Sciatic nerve (tissue), 2 donors: Measurements from ENCODE around the gene VGF. TPM values are rescaled to one million over a fixed set of nuclear protein-coding genes. Genes with fewer than 3 reads are reported as not detected.

Experiments used
- ATAC-seq: fragments of 200-7000 bp; cut with Tn5 transposase; one replicate; pipeline ENCODE4 v1.9.1; 2020; ENCODE audit warnings: mild to moderate bottlenecking, moderate library complexity
- DNase-seq: peaks from one replicate; pipeline ENCODE4 v3.0.0-alpha.2; 2020; ENCODE audit warnings: low spot score
- intact Hi-C: fragments of 100-400 bp; cut with DNase I; formaldehyde crosslinking; loops from one replicate; pipeline ENCODE4 v1.14.2; 2022
- total RNA-seq: library from RNA; stranded (reverse); fragmentation: NEBNext Ultra II Directional; extraction: Animal tissue kit (Norgen Biotek cat#: 25700); gene quantifications from one replicate; pipeline ENCODE4 v1.2.1, GENCODE V29; 2021
- donor health status: DM: no; HTN: no; CAD: no.
- donor health status: DM: no; HTN: no; CAD: no.

Gene VGF
- total RNA-seq, 1 donor from 2014 or later: not detected

- ATAC-seq (no peak), DNase-seq (no peak)
- intact Hi-C loops: no loop called here
These were observed 21.6 kb upstream of the VGF start for GRCh38 chr7:101186844-101187428.

DNA sequence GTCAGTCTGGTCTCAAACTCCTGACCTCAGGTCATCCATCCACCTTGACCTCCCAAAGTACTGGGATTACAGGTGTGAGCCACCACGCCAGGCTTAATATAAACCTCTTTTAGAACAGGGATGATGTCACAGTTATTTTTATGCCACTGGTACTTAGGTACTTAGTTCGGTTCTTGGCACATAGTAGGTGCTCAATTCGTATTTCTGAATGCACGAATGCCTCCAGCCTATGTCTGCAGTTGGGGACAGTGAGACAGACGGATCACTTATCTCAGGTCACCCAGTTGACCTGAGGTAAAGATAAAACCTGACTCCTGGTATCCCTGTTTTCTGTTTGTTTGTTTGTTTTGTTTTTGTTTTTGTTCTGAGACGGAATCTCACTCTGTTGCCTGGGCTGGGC lies 20.8 kb upstream of the VGF start:
- intact Hi-C loops: no loop called here
- no peak for ATAC-seq
- DNase-seq: no peak

DNA sequence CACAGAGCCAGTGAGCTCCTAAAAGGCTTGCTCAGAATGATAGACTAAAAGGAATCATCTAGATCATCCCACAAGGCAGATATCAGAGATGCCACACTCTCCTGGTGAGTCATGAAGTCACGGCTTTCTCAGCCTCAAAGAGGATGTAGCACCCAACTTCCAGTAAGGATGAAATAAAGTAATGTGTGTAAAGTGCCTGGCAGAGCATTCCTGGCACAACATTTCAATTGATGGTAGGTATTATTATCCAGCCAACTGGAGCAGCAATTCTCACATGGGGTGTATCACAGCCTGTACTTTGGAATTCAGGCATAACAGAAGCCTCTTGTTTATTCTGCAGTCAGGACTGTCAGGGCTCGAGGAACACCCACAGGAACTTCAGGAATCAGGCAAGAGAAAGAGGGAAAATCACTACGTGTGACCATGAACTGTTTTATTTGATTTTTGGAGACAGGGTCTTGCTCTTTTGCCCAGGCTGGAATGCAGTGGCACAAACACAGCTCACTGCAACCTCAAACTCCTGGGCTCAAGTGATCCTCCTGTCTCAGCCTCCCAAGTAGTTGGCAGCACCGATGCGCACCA lies 20.0 kb upstream of the VGF start:
- intact Hi-C loops: no loop called here
- no peak for ATAC-seq
- DNase-seq: no peak

DNA sequence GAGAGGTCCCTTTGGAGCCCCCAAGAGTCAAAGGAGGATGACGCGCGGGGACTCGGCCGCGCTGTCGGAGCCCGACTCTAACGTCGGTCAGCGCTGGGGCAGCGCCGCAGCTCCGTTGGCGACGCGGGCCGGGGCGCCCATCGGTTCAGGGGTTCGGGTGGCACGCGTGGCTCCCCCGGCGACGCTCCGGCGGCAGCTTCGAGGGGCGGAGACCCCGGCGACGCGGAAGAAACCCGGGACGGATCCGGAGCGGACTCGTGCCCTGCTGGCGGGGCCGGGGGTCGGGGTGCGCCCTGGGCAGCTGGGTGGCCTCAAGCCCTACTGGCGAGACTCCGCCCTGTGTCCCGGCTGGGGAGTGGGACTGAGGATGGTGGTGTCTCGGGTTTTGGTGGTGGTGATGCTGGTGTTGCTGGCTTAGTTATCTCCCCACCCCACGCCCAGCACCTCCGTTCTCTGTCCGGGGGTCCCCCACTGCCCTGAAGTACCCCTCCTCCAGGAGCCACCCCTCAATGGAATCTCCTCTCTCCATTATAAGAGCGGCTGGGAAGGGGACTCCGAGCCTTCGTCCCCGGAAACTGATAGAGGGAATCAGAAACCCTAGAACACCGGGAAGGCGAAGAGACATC lies 14.9 kb upstream of the VGF start, which contains the start of gene NAT16:
Gene NAT16 (minus strand): TSS at position 164 of the 626 bp plus-strand sequence. CDS start 5,486 bp downstream, outside the sequence.
- intact Hi-C loops: no loop called here
- no peak for ATAC-seq

GRCh38 chr7:101179713-101180112 lies 14.3 kb upstream of the VGF start:
- ATAC-seq: no peak
- DNase-seq: no peak
- intact Hi-C loops: no loop called here

More for the DNA sequence above, 14.9 kb upstream of the VGF start, which contains the start of gene NAT16:
- no peak for DNase-seq

DNA sequence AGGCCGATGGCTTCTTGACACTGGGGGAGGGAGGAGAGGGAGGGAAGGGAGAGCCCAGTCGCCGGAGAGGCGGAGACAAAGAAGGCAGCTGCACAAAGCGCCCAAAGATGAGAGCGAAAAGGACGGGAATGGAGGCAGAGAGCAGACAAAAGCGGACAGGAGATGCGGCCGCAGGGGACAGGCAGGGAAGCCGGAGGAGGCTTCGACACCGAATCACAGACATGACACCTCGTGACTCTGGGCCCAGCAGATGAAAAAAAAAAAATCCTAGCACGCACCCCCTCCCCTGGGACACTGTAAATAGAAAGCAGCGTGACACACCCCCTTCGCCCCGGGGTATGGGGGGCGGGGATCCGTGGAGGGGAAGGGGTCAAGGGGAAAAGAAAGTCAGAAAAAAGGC lies 13.7 kb upstream of the VGF start:
- DNase-seq (no peak), ATAC-seq (no peak)
- intact Hi-C loops: no loop called here

DNA sequence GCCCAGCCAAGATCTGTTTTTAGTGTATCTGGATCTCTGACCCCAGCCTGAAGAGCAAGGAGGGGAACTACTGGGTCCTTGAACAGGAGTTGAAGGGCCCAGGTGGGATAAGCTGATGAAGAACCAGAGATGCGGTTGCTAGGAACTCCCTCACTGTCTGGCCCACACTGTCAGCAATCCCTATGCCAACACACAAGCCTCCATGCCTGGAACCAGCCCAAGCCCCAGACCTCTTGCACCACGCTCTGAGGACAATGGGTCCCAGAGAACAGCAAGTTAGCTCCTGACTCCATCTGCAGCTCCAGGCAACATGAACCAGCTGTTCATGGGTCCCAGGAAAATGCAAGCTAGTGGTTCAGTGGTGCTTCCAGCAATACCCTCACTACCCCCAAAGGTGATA lies 12.3 kb upstream of the VGF start:
- ATAC-seq (no peak), DNase-seq (no peak)
- intact Hi-C loops: no loop called here

DNA sequence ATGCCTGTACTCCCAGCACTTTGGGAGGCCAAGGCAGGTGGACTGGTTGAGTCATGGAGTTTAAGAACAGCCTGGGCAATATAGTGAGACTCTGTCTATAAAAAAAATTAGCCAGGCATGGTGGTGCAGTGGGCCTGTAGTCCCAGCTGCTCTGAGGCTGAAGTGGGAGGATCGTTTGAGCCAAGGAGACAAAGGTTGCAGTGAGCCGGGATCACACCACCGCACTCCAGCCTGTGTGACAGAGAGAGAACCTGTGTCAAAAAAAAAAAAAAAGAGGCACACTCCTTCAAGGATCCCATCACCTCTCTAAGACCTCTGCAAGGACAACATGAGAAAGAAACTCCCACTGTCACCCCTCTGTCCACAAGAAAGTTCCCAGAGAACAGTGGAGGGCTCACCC lies 10.3 kb upstream of the VGF start:
- intact Hi-C loops: no loop called here
- no peak for DNase-seq
- no peak for ATAC-seq

GRCh38 chr7:101174322-101174854 lies 9.0 kb upstream of the VGF start:
- intact Hi-C loops: no loop called here
- ATAC-seq (no peak), DNase-seq (no peak)

DNA sequence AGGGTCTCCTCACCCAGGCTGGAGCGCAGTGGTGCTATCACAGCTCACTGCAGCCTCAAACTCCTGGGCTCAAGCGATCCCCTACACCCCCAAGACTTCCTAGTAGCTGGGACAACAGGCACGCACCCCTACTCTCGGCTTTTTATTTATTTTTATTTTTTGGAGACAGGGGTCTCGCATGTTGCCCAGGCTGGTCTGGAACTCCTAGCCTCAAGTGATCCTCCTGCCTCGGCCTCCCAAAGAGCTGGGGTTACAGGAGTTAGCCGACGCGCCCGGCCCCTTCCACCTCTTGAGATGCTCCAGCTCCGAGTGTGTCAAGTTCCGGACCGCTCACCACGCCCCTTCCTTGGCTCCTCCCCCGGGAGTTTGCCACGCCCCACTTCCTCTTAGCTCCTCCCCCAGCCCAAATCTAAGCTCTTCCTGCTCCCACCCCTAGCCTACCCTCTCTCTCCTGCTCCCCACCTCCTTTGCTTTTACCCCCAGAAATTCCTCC lies 8.4 kb upstream of the VGF start:
- DNase-seq (no peak), ATAC-seq (no peak)
- intact Hi-C loops: no loop called here

GRCh38 chr7:101172854-101173751 lies 7.7 kb upstream of the VGF start:
- peak; percentile 40 for ATAC-seq
- DNase-seq: no peak
- intact Hi-C loops: no loop called here

GRCh38 chr7:101172005-101172853 lies 6.9 kb upstream of the VGF start:
- DNase-seq: no peak
- intact Hi-C loops: no loop called here
- ATAC-seq: no peak

GRCh38 chr7:101171442-101171837 lies 6.1 kb upstream of the VGF start:
- ATAC-seq: no peak
- DNase-seq: no peak

GRCh38 chr7:101170617-101171441 lies 5.5 kb upstream of the VGF start:
- ATAC-seq: no peak
- intact Hi-C loops: no loop called here

More at GRCh38 chr7:101171442-101171837, 6.1 kb upstream of the VGF start:
- intact Hi-C loops: no loop called here

DNA sequence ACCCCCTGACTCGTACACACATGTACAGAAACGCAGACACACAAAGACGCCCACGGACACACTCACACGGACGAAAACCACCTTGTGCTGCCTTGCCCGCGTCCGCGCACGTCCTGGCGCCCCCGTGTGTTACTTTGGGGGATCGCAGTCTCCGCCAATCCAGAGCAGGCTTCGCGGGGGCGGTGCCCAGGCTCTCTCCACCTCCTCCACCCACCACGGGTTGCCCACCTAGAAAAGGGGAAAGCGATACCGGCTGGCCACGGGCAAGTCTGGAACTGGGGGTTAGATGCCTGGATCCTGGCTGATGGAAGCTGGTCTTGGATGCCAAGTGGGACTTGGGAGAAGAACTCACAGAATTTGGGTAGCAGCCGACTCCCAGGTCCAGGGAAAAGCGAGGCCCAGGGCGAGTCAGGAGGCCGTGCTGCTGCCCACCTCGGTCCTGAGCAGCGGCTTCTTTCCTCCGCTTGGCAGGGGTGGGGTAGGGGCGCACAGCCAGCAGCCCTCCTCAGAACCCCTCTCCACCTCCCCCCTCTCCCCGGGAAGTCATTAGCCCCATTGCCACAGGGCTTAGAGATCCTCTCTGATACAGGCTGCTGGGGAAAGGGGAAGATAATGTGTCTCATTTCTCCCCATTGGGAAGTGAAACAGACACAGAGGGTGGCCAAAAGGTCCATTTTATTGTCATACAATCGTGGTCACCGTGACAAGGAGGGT lies 4.6 kb upstream of the VGF start:
- intact Hi-C loops: no loop called here
- DNase-seq: peak; percentile 81
- peak; percentile 51 for ATAC-seq

More at GRCh38 chr7:101170617-101171441, 5.5 kb upstream of the VGF start:
- DNase-seq: no peak

- ATAC-seq (no peak), DNase-seq (no peak)
- intact Hi-C loops: no loop called here
These were observed 3.9 kb upstream of the VGF start for GRCh38 chr7:101169110-101169837.
